ACC112 (cell line): ENCODE measurements around the gene KCTD2.

ENCODE experiments used
- H2AFZ ChIP-seq: fragments of 200-600 bp; sonication (generic); one replicate; pipeline ENCODE4 v1.6.0; 2017; ENCODE audit warnings: antibody characterized with exemption, low read length; ENCODE audit not compliant: unreplicated experiment
- H3K27ac ChIP-seq: fragments of 200-600 bp; sonication (generic); 2 replicates; pipeline ENCODE4 v1.5.1; 2014; ENCODE audit warnings: low read depth, mild to moderate bottlenecking, antibody characterized with exemption, low read length, moderate library complexity
- H3K27me3 ChIP-seq: fragments of 200-600 bp; sonication (generic); 2 replicates; pipeline ENCODE4 v1.6.1; 2014; ENCODE audit warnings: mild to moderate bottlenecking, antibody characterized with exemption, low read length, moderate library complexity, mixed read lengths; ENCODE audit not compliant: insufficient read depth
- H3K36me3 ChIP-seq: fragments of 200-600 bp; sonication (generic); 2 replicates; pipeline ENCODE4 v1.6.1; 2016; ENCODE audit warnings: mild to moderate bottlenecking, antibody characterized with exemption, low read length, moderate library complexity, mixed read lengths; ENCODE audit not compliant: insufficient read depth
- H3K4me1 ChIP-seq: fragments of 200-600 bp; sonication (generic); one replicate; pipeline ENCODE4 v1.6.1; 2016; ENCODE audit warnings: low read length, mixed read lengths; ENCODE audit not compliant: insufficient read depth, unreplicated experiment, control insufficient read depth
- H3K4me3 ChIP-seq: fragments of 200-600 bp; sonication (generic); 2 replicates; pipeline ENCODE4 v1.5.1; 2014; ENCODE audit warnings: mild to moderate bottlenecking, low read depth, low read length
- H3K79me2 ChIP-seq: fragments of 200-600 bp; sonication (generic); one replicate; pipeline ENCODE4 v1.6.0; 2016; ENCODE audit warnings: low read length; ENCODE audit not compliant: control insufficient read depth, unreplicated experiment, insufficient read depth

The KCTD2 gene

GRCh38 chr17:75006653-75007052 lies 40.4 kb upstream of the KCTD2 start:
- Histone ChIP-seq H2AFZ (no peak overlapping the region), H3K27ac (no peak overlapping the region)

GRCh38 chr17:75008373-75008772 lies 38.7 kb upstream of the KCTD2 start:
- no peak overlapping the region for H2AFZ ChIP-seq
- peaks cover 6% of the 10 kb centered on the region for H3K79me2 ChIP-seq
- H3K4me1 ChIP-seq = peaks cover 4% of the 10 kb centered on the region
- no peaks in the 10 kb centered on the region for H3K27me3 ChIP-seq
- no peak overlapping the region for H3K4me3 ChIP-seq
- no peak overlapping the region for H3K27ac ChIP-seq
- H3K36me3 ChIP-seq = no peaks in the 10 kb centered on the region

More at GRCh38 chr17:75006653-75007052, 40.4 kb upstream of the KCTD2 start:
- no peaks in the 10 kb centered on the region for H3K36me3 ChIP-seq
- no peaks in the 10 kb centered on the region for H3K27me3 ChIP-seq
- no peaks in the 10 kb centered on the region for H3K4me1 ChIP-seq
- no peaks in the 10 kb centered on the region for H3K79me2 ChIP-seq
- H3K4me3 ChIP-seq = no peak overlapping the region

GRCh38 chr17:75009139-75009724 lies 37.8 kb upstream of the KCTD2 start:
- H2AFZ ChIP-seq = no peak overlapping the region
- H3K27me3 ChIP-seq = no peaks in the 10 kb centered on the region
- no peak overlapping the region for H3K4me3 ChIP-seq
- H3K4me1 ChIP-seq = peaks cover 10% of the 10 kb centered on the region
- peaks cover 12% of the 10 kb centered on the region for H3K79me2 ChIP-seq
- no peak overlapping the region for H3K27ac ChIP-seq
- H3K36me3 ChIP-seq = no peaks in the 10 kb centered on the region

- H3K36me3 ChIP-seq = no peaks in the 10 kb centered on the region
- no peak overlapping the region for H3K27ac ChIP-seq
- H2AFZ ChIP-seq = no peak overlapping the region
These were observed 36.2 kb upstream of the KCTD2 start for GRCh38 chr17:75010683-75011400.

GRCh38 chr17:75011401-75012095 lies 35.5 kb upstream of the KCTD2 start:
- Histone ChIP-seq H3K4me1 (peaks cover 10% of the 10 kb centered on the region), H3K27me3 (no peaks in the 10 kb centered on the region), H3K27ac (peak overlapping the region; percentile 72), H2AFZ (peak overlapping the region; percentile 94), H3K79me2 (peaks cover 25% of the 10 kb centered on the region), H3K4me3 (peak overlapping the region; percentile 87), H3K36me3 (no peaks in the 10 kb centered on the region)

More at GRCh38 chr17:75010683-75011400, 36.2 kb upstream of the KCTD2 start:
- H3K4me3 ChIP-seq = no peak overlapping the region
- H3K4me1 ChIP-seq = peaks cover 10% of the 10 kb centered on the region
- no peaks in the 10 kb centered on the region for H3K27me3 ChIP-seq
- H3K79me2 ChIP-seq = peaks cover 22% of the 10 kb centered on the region

- peaks cover 10% of the 10 kb centered on the region for H3K4me1 ChIP-seq
- H3K4me3 ChIP-seq = peak overlapping the region; percentile 87
- peaks cover 27% of the 10 kb centered on the region for H3K79me2 ChIP-seq
- H3K27me3 ChIP-seq = no peaks in the 10 kb centered on the region
- H3K36me3 ChIP-seq = no peaks in the 10 kb centered on the region
- H2AFZ ChIP-seq = peak overlapping the region; percentile 94
- H3K27ac ChIP-seq = peak overlapping the region; percentile 72
These were observed 35.0 kb upstream of the KCTD2 start for GRCh38 chr17:75012096-75012345.

- H3K27me3 ChIP-seq = no peaks in the 10 kb centered on the region
- peak within 1 kb of the TSS; percentile 94 for H2AFZ ChIP-seq
- H3K4me1 ChIP-seq = peaks cover 10% of the 10 kb centered on the region
- peaks cover 27% of the 10 kb centered on the region for H3K79me2 ChIP-seq
- no peaks in the 10 kb centered on the region for H3K36me3 ChIP-seq
- peak within 1 kb of the TSS; percentile 72 for H3K27ac ChIP-seq
- H3K4me3 ChIP-seq = peak within 1 kb of the TSS; percentile 87
These were observed 34.5 kb upstream of the KCTD2 start, which contains the start of gene MRPL58 for GRCh38 chr17:75012346-75013091. Gene MRPL58, plus strand, starts transcription at chr17:75012670. Its CDS starts 17 bp downstream, at chr17:75012687.

- H3K27ac ChIP-seq = peak overlapping the region; percentile 46; the same call in 1 of the 2 replicates
- H2AFZ ChIP-seq = peak overlapping the region; percentile 82
- H3K79me2 ChIP-seq = peaks cover 27% of the 10 kb centered on the region
- H3K27me3 ChIP-seq = no peaks in the 10 kb centered on the region
- H3K36me3 ChIP-seq = no peaks in the 10 kb centered on the region
- peaks cover 10% of the 10 kb centered on the region for H3K4me1 ChIP-seq
- H3K4me3 ChIP-seq = peak overlapping the region; percentile 87
These were observed 33.9 kb upstream of the KCTD2 start for GRCh38 chr17:75013092-75013559.

GRCh38 chr17:75019146-75019545 lies 27.9 kb upstream of the KCTD2 start:
- no peak overlapping the region for H3K27ac ChIP-seq
- H3K79me2 ChIP-seq = peaks cover 15% of the 10 kb centered on the region
- H3K36me3 ChIP-seq = peaks cover 13% of the 10 kb centered on the region
- H3K4me1 ChIP-seq = no peaks in the 10 kb centered on the region
- no peak overlapping the region for H2AFZ ChIP-seq
- no peak overlapping the region for H3K4me3 ChIP-seq
- H3K27me3 ChIP-seq = no peaks in the 10 kb centered on the region

GRCh38 chr17:75019710-75020109 lies 27.3 kb upstream of the KCTD2 start:
- no peak overlapping the region for H2AFZ ChIP-seq
- H3K27ac ChIP-seq = no peak overlapping the region
- H3K36me3 ChIP-seq = peaks cover 13% of the 10 kb centered on the region
- H3K79me2 ChIP-seq = peaks cover 12% of the 10 kb centered on the region
- no peak overlapping the region for H3K4me3 ChIP-seq
- H3K27me3 ChIP-seq = no peaks in the 10 kb centered on the region
- H3K4me1 ChIP-seq = no peaks in the 10 kb centered on the region
